GM04503 (cell line): Measurements from ENCODE around the gene ZNF280D.
"Not testable (repeated sequence)": the region's sequence is repeated elsewhere in the genome, so short reads cannot be mapped to it uniquely, and the experiment has no call there.

Source experiments
- DNase-seq: peaks from one replicate; pipeline ENCODE4 v3.0.0-alpha.2; 2012; ENCODE audit warnings: low read depth

ZNF280D gene

DNA sequence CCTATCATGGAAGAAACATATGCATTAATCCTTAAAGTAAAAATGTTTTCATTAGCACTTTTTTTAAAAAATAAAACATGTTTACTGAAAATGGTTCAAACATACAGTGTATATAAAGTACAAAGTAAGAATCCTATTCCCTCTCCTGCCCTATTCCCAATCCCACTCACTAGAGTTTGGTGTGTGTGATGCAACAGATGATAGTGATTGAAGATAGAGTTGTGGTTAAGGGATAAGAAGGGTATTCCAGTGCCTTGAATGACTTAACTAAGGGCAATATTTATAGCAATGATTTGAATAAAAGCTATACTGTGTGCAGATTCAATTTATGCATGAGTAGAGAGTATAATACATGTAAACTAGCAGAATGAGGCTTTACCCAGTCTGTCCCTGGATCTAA is 18.1 kb downstream of the ZNF280D start:
- no peak for DNase-seq

DNA sequence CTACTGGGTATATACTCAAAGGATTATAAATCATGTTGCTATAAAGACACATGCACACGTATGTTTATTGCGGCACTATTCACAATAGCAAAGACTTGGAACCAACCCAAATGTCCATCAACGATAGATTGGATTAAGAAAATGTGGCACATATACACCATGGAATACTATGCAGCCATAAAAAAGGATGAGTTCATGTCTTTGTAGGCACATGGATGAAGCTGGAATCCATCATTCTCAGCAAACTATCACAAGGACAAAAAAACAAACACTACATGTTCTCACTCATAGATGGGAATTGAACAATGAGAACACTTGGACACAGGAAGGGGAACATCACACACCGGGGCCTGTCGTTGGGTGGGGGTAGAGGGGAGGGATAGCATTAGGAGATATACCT is 23.8 kb downstream of the ZNF280D start:
- not testable (repeated sequence) for DNase-seq

DNA sequence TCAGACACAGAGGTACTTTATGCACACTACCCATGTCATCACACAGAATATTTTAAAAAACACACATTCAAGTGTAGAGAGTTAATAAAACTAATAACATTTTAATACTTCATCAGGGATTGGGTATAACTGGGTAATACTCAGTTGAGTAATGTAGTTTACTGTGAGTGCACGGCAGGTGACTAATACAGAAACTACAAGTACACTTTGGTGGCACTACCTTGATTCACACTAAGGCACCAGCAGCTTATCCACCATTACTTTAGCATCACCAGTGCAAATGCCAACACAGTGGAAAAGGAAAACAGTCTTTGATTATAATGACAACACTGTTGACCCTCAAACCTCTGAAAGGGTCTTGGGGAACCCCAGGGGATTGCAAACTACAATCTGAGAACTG is 33.6 kb downstream of the ZNF280D start:
- DNase-seq: no peak

DNA sequence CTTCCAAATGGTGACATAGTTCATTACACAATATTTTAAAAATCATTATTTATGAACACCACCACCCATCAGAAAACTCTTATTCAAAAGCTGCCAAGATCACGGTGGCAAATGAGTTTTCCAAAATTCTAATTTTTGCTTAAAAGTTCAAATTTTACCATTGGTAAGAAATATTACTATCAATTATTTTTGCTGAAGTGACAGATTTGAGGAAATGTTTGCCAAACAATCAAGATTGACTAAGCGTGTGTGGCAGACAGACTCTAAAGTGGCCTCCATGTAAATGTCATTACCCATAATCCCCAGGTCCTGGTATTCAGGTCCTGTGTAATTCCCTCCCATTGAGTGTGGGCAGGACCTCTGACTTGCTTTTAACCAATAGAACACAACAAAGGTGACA is 35.0 kb downstream of the ZNF280D start:
- no peak for DNase-seq

DNA sequence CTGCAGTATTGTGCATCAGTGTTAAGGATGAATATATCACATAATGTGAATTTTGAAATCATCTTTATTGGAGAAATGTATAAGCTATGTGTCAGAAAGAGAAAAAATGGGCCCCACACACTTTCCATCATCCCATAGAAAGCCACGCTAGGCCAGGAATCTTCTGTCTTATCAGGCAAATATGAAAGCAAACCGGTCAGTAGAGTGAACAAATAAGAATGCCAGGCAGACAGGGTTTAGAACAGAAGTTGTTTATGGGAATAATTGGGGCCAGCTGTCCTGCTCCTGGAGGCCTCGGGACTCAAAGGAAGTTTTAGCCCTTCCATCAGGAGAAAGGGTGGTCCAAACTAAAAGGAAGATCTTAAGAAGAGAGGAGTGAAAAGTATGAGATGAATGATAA is 39.5 kb downstream of the ZNF280D start:
- peak; percentile 23 for DNase-seq

DNA sequence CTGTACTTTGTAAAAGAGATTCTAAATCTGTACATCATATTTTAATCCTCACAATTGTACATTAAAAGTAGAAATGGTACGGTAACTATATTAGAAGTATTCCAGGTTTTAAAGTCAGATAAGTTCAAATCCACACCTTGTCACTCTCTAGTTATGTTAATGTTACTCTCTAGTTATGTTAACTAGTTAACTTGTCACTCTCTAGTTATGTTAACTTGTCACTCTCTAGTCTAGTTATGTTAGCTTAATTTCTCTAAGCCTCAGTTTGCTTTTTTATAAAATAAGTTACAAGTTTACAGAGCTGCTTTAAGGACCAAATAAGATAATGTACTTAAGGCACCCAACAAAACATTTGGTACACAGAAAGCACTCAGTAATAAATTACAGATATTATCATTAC is 42.6 kb downstream of the ZNF280D start:
- no peak for DNase-seq

DNA sequence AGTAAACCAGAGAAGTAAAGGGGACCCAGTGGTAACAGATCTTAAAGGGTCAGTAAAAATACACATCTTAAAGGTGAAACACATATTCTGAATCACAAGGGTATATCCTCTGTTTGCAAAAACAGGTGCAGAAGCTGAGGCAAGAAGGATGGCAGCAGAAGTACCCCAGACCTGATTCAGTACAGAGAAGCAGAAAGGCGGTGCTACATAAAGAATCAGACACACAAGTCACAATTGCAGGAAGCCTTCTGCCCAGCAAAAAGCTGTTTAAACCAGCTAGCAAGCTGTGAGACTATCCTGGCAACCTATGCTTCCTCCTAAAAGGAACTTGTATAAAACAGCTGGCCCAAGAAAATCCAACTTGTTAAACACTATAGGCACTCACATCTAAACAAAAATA is 49.4 kb downstream of the ZNF280D start:
- no peak for DNase-seq

DNA sequence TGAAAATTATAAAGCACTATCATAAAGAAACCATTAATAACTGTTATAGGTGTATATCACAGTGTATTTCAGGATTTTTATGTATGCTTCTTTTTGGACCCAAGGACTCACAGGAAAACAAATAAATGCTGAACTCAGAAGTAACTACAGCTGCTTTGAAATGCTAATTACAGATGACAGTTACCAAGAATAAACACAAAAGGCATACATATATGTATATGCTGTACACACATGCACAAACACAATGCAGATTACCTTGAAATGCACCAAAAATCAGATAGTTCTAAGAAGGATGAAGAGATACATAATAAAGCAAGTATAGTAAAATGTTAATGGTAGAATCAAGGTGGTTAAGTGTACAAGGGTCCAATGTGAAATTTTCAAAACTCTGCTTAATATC is 52.2 kb downstream of the ZNF280D start:
- no peak for DNase-seq

DNA sequence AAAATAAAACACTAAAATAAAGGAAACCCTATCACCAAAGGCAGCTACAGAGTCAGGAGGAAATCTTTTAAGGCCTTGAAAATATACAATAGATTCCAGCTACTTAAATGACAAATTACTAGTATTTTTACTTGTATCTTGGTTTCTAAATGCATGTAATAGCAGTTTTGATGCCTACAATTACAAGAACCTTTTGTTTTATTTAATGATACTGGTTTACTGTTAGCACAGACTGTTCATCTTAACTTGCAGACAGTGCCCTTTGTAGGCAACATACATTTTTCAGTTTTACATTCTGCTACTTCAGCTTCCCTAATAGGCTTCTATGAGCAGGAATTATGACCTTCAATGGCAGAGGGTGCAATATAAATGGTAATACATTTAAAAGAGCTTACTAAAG is 54.1 kb downstream of the ZNF280D start:
- DNase-seq: no peak

DNA sequence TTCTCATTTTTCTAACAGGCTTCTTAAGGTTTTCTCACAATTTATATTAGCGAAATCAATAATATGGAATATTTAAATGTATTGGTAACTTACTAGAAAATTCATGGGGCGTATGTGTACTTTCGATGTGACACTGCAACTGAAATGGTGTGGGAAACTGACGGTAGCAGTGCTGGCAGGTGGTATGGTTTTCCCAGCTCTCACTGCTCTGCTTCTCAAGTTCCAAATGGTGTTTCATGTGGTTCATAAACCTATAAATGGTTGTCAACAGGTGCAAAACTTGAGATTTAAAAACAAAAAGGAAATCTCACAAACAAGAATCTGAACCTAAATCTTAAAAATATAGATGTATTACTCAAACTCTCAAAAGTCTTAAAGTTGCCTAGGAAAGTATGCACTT is 54.7 kb downstream of the ZNF280D start:
- no peak for DNase-seq

DNA sequence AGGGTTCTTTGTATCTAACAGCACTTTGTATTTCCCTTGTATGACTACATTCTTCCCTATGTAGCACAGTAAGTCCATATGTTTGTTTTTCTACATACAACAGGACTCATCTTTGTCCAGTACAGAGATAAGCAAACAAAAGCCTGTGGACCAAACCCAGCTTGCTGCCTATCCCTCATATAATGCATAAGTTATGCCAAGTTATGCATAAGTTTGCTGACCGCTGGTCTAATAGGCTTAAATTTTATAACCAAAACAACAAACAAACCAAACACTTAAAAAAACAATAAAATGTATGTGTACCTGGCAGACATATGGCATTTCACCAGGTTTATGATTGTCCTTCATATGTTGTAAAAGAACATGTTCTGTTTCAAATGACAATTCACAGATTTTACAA is 56.0 kb downstream of the ZNF280D start:
- no peak for DNase-seq

DNA sequence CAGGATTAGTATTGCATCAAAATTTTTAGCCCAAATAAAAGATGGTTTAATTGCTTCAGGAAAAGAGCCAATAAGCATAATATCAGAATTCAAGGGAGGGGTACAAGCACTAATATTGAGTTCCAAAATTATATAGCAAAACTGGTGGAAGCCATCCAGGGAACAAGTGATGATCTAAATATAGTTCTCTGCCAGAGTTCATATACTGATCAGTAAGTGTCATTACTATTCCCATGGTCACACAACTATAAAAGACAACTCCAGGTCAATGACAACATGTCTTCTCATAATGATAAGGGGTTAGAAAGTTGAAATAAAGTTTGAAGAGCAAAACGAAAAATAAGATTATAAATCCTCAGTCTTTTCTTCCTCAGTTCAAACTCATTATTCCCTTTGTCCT is 57.4 kb downstream of the ZNF280D start:
- DNase-seq: no peak

DNA sequence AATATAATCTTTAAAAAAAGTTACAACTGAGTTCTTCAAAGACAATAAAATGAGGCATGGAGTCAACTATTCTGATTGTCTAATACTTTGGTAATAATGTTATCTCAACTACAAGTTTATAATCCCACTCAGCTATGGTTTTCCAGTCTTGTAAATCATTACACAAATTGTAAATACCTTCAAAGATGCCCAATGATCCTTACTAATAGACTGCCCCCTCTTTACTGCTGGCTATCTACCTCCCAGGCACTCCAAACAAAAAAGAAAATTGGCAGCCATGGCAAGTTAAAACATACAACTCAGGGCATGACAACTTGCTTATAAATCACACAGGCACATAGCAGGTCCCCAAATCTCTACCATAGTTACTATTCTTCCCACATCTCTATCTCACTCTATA is 58.5 kb downstream of the ZNF280D start:
- no peak for DNase-seq

DNA sequence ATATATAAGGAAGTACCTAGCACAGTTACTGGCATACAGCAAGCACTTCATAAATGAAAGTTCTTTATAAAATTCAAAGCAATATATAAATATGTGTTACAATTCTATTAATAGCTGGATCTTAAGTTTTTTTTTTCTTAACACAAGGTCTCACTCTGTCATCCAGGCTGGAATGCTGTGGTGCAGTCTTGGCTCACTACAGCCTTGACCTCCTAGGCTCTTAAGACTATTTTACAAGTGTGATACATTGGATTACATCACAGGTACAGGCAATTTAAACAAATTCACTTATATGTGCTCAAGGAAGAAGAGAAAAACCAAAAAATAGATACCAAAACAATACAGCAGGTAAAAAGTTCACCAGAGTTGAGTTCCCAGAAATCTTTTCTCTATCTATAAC is 60.6 kb downstream of the ZNF280D start:
- DNase-seq: peak; percentile 11

DNA sequence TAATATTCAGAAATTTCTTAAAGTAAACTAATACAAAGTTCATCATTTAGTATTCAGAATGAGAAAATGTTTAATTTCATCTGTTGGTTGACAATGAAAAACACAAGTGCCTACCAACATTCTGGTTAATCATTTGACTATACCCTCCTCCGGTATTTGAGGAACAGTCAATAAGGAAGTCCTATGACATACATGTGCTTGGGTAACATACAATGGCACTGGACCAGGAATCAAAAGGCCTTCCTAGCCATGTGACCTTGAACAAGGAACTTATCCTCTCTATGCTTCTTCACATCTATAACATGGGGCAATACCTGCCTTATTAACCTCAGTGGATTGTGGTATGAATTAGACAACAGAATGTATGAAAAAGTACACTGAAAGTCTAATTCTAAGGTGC is 65.8 kb downstream of the ZNF280D start:
- DNase-seq: no peak

DNA sequence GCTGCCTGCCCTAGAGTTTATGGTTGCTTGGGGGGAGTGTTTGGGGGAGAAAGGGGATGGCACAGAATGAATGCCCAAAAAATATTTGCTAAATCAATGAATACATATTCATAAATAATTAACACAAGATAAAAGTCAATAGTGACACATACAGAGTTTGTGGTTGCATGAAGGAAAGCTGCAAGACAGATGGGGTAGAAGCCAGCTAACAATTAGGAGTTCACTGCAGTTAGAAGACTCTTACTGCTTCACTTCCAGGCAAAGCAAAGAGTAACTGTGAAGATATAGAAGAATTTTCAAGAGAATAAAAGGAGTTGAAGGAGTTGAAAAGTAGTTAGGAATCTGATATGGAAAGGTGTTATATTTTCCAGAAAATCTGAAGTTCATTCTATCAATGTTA is 72.4 kb downstream of the ZNF280D start:
- DNase-seq: no peak

DNA sequence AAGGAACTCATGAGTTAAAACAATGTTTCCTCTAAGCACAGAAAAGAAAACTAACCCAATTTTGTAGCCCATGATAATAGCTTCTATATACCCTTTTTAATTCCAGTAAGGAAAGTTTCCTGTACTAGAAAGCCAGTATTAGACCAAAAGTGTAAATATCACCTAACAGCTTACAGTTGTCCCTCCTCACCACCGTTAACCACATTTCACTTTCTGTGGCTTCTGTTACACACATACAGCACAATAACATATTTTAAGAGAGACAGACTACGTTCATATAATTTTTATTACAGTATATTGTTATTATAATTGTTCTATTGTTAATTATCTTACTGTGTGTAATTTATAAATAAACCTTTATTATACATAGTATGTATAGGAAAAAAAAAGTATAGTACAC is 74.1 kb downstream of the ZNF280D start:
- DNase-seq: no peak

DNA sequence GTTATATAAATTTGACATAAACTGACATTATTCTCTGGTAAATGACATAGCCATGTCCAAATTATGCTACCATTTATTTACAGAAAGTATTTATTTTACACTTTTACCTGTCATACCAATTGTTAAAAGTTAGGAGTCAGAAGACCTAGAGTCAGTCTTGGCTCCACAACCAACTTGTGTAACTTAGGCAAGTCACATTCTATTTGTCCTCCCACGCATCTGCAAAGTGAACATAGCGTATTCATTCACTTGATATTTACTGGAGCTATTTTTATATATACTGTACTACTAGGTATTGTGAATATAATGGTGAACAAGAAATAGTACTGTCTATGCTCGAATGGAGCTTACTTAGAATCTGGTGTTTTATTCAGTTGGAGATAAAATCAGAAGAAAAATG is 78.7 kb downstream of the ZNF280D start:
- DNase-seq: no peak

DNA sequence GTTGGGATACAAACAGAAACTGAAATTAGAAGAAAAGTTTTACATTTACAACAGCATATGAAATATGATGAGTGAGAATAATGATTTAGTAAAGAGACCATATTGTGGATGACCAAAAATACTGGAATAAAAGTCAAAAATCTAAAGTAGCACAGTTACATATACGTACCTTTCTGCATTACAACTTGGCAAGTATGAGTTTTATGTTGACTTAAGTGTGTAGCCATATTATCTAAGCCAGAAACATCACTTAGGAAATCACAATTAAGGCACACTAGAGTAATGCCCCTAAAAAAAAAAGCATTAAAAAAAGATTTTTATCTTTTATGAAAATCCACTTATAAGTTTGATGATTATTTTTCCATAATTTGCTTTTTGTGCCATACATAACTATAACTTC is 79.1 kb downstream of the ZNF280D start:
- no peak for DNase-seq

DNA sequence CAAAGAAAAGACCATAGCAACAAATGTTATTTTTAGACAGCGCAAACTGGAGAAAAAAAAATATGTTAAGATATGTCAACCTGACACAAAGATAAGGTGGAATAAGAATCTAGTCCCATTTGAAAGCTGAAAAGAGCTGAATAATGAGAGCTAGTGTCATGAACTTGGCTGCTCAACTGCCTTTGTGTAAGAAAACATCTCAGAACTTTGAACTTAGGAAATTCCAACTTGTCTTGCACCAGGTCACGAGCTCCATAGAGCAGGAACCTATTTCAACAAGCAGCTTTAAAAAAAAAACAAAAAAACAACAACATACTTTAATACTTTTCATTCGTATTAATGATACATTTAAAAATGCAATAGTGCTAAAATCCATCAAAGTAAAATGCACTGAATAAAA is 79.5 kb downstream of the ZNF280D start:
- no peak for DNase-seq

DNA sequence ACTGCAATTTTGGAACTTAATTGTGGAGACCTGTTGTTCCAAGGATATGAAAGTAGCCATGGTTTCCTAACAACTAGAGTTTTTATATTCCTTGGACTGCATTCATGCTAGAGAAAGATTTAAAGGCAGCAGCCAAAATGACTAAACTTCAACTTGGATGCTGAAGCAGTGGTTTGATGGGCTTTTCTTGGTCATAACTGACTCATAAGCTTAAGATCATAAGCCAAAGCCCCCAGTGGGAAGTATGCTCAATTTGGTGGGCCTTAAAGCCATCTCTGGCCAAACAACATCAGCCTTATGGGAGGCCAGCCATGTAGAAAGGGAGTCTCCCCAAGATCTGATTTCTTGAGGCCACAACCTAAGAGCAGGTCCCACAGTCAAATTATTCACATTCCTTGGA is 80.2 kb downstream of the ZNF280D start:
- no peak for DNase-seq

DNA sequence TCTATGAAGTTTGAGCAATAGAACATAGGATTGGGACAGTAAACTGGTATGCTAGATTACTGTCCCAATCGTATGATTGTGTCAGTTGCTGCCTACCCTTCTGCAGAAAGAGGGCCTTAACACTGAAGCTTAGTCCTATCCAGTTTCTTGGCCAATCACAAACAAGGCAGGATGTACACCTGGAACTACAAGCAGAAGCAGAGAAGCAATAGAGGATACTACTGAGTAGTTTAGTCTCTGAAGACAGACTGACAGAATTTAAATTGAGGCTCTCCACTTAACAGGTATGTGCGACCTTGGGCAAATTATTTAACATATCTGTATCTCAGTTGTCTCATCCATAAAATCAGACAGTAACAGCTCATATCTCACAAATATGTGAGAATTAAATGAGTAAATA is 85.0 kb downstream of the ZNF280D start:
- DNase-seq: no peak

DNA sequence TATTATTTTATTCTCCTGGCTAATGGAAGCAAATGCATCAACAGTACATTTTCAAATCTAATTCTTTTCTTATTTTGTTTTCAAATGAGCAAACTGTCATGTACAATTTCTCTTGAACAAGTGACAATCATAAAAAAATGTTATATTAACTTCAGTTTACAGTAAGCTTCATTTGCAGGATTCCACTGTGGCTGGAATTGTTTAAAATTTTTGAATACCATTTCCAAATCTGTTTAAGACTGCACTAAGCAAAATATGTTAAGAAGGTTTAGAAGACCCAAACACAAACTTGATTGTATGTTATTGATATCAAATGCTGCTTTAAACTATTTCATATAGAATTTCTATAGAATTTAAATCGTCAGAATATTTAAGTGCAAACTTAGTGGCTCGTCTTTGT is 92.8 kb downstream of the ZNF280D start:
- no peak for DNase-seq

DNA sequence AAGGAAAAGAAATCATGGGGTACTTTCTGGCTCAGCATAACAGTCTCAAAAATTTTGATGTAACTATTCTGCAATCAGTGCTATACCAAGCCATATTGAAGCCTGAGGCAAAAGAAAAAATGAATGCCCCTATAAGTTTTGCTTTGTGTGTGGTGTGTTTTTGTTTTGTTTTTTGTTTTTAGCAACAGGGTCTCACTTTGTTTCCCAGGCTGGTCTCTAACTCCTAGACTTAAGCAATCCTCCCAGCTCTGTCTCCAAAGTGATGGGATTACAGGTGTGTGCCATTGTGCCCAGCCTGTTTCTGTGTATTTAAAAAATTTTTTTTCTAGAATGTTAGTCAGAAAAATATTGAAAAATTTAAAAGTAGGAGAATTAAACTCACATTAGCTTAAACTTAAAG is 93.2 kb downstream of the ZNF280D start:
- DNase-seq: no peak

DNA sequence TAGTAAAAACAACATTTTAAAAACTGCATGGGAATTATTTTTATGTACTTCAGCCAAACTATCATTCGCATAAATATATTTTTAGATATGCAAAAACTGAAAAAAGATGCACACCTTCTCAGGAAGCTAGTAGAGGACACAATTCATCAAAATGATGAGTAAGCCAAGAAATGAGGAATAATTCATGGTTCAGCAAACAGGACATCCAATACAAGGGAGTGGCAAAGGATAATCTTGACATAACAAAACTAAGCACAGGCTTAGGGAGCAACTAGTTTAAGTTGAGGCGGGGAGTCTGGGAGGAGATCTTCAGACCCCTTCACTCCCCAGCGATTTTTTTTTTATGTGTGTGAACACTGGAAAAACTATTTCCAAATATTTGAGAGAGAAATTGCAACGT is 93.7 kb downstream of the ZNF280D start:
- DNase-seq: no peak
